ENCODE measurements around the gene MTMR1.

Gene MTMR1

GRCh38 chrX:150692831-150693724 lies at the start of gene MTMR1:
Gene MTMR1 (plus strand): TSS chrX:150693396. CDS start chrX:150693531, 135 bp downstream.
- peak; percentile 36 for DNase-seq (ENCODE audit: low spot score)

- no peak for DNase-seq (ENCODE audit: low spot score)
Measured at GRCh38 chrX:150643958-150644357, 49.2 kb upstream of the MTMR1 start.

GRCh38 chrX:150644422-150644821 lies 48.8 kb upstream of the MTMR1 start:
- no peak for DNase-seq (ENCODE audit: low spot score)

GRCh38 chrX:150647331-150647730 lies 45.9 kb upstream of the MTMR1 start:
- no peak for DNase-seq (ENCODE audit: low spot score)

- DNase-seq (ENCODE audit: low spot score) = no peak
Measured at GRCh38 chrX:150648296-150648940, 44.8 kb upstream of the MTMR1 start.

GRCh38 chrX:150649096-150649870 lies 43.9 kb upstream of the MTMR1 start:
- no peak for DNase-seq (ENCODE audit: low spot score)

GRCh38 chrX:150651906-150652305 lies 41.3 kb upstream of the MTMR1 start:
- no peak for DNase-seq (ENCODE audit: low spot score)

- DNase-seq (ENCODE audit: low spot score) = no peak
Measured at GRCh38 chrX:150655788-150656187, 37.4 kb upstream of the MTMR1 start.

- no peak for DNase-seq (ENCODE audit: low spot score)
Measured at GRCh38 chrX:150663073-150663472, 30.1 kb upstream of the MTMR1 start.

GRCh38 chrX:150664290-150664689 lies 28.9 kb upstream of the MTMR1 start:
- DNase-seq (ENCODE audit: low spot score) = no peak

- DNase-seq (ENCODE audit: low spot score) = no peak
Measured at GRCh38 chrX:150676221-150676620, 17.0 kb upstream of the MTMR1 start.

GRCh38 chrX:150680974-150681373 lies 12.2 kb upstream of the MTMR1 start:
- peak; percentile 53 for DNase-seq (ENCODE audit: low spot score)

GRCh38 chrX:150683112-150683511 lies 10.1 kb upstream of the MTMR1 start:
- DNase-seq (ENCODE audit: low spot score) = no peak

GRCh38 chrX:150683536-150684146 lies 9.6 kb upstream of the MTMR1 start:
- DNase-seq (ENCODE audit: low spot score) = peak; percentile 36

- DNase-seq (ENCODE audit: low spot score) = peak; percentile 56
Measured at GRCh38 chrX:150688911-150689451, 4.2 kb upstream of the MTMR1 start.

- peak; percentile 7 for DNase-seq (ENCODE audit: low spot score)
Measured at GRCh38 chrX:150690126-150690525, 3.1 kb upstream of the MTMR1 start.

- DNase-seq (ENCODE audit: low spot score) = peak; percentile 5
Measured at GRCh38 chrX:150692296-150692695, 900 bp upstream of the MTMR1 start.

GRCh38 chrX:150693725-150694574 lies 754 bp downstream of the MTMR1 start:
- peak; percentile 76 for DNase-seq (ENCODE audit: low spot score)

- DNase-seq (ENCODE audit: low spot score) = no peak
Measured at GRCh38 chrX:150694738-150695410, 1.7 kb downstream of the MTMR1 start.

- DNase-seq (ENCODE audit: low spot score) = no peak
Measured at GRCh38 chrX:150696331-150696730, 3.1 kb downstream of the MTMR1 start.
